ENCODE data around the gene IRF2BP1.

The IRF2BP1 gene, protein sequence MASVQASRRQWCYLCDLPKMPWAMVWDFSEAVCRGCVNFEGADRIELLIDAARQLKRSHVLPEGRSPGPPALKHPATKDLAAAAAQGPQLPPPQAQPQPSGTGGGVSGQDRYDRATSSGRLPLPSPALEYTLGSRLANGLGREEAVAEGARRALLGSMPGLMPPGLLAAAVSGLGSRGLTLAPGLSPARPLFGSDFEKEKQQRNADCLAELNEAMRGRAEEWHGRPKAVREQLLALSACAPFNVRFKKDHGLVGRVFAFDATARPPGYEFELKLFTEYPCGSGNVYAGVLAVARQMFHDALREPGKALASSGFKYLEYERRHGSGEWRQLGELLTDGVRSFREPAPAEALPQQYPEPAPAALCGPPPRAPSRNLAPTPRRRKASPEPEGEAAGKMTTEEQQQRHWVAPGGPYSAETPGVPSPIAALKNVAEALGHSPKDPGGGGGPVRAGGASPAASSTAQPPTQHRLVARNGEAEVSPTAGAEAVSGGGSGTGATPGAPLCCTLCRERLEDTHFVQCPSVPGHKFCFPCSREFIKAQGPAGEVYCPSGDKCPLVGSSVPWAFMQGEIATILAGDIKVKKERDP

DNA sequence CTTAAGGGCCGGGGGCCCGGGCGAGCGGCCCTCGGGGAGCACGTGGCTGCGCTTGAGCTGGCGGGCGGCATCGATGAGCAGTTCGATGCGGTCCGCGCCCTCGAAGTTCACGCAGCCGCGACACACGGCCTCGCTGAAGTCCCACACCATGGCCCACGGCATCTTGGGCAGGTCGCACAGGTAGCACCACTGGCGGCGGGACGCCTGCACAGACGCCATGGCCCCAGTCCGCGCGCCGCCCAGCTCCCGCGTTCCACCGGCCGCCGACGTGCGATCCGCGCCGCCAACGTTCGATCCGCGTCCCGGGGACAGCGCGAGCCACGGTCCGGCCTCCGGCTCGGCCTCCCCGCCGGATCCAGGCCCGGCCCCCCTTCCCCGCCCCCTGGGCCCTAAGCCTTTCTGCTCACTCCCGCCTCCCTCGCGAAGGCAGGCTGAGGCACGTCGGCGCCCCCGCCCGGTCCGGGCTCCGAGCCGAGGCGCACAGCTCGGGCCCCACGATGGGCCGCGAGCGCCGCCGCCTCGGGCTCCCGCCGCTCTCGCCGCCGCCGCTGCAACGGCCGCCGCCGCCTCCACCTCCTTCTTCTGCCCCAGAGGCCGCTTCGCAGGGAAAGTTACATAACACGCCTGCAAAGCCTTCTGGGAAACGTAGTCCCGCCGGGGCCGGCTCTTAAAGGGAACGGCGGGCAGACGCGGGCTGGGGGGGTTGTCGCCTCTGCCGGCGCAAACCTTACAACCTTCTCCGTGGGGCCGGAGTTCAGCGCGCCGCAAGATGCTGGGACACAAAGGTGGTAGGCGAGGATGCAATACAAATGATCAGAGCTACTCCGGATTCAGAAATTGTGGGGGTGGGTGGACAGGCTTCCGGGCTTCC lies at the start of gene IRF2BP1:
Gene IRF2BP1, minus strand, starts transcription at position 586 of the 871 bp plus-strand sequence. Its CDS starts 367 bp downstream, at position 219.
- DNase-seq (ENCODE audit: low read depth) = peak; percentile 47

DNA sequence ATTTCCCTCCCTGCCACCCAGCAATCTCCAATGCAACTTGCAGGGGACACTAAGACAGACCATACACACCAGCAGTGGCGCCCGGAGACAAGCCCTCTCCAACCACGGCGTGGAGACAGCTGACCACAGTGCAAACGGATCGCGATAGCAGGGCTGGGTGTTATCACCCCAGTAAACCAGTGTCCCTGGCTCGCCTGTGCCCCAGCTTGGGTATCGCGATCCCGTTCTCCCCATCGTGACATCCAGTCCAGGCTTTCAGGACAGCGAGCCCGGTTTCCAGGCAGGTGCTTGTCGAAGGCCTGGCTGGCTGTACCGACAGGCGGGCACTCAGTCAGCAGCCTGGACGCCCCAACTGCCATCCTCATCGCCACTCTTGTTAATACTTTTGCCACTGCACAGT lies 49.3 kb upstream of the IRF2BP1 start:
- no peak for DNase-seq (ENCODE audit: low read depth)

DNA sequence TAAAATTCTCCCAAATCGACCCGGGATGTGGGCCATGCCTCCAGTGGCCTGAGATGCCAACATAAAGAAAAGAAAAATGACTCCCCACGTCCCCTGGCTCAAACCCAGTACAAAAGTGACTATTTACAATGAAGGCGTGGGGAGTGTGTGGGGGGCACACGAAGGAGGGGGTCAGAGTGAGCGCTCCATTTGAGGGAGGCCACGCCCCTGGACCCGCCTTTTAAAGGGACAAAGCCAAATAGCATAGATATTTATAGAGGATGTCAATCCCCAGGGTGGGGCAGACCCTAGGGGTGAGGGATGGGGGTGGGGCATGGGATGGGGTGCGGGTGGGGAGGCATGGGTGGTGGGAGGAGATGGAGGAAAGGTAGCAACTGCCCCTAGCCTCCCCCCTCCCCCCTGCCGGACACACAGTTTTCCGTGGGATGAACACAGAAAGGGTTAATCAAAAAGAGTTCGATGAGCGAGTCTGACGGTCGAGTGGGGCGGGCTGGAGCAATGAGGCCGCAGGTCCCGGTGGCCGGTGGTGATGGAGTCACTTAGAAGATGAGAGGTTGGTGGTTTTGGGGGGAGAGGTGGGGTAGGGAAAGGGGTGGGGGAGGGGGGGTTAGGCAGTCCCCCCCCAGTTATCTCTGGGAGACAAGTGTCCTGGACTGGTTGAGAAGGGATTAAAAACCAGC lies 48.8 kb upstream of the IRF2BP1 start:
- no peak for DNase-seq (ENCODE audit: low read depth)

DNA sequence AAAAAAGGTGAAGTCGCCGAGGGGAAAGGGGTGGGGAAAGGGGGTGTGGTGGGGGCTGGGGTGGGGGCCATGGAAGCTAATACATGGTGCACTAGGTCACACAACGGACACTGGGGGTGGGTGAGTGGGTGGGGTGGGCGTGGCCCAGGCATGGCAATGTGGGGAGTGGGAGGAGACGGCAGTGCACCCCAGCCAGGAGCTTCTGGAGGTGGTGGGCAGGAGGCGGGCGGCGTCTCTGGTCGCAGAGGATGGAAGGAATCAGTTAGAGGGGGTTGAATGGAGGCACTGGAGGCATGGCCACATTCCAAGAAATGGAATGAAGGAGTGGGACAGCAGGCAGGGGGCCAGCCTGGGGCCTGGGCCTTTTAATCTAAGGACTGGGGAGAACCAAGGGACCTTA lies 47.8 kb upstream of the IRF2BP1 start:
- DNase-seq (ENCODE audit: low read depth) = no peak

DNA sequence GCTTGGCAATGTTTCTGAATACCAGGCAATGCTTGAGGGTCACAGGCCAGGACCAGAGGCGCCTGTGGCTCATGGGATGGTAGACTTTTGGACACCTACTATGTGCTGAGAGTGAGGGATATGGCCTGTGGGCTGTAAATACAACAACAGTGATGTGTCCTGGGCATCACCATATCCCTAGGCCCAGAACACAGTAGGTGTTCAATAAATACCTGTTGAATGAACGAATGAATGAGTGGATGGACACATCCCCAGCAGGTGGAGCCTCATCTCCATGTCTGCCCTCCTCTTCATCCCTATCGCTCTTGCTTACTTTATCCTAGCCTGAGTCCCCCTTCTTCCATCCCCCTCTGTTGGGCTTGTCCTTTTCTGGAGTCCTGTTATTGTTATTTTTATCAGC lies 45.1 kb upstream of the IRF2BP1 start:
- DNase-seq (ENCODE audit: low read depth) = no peak

DNA sequence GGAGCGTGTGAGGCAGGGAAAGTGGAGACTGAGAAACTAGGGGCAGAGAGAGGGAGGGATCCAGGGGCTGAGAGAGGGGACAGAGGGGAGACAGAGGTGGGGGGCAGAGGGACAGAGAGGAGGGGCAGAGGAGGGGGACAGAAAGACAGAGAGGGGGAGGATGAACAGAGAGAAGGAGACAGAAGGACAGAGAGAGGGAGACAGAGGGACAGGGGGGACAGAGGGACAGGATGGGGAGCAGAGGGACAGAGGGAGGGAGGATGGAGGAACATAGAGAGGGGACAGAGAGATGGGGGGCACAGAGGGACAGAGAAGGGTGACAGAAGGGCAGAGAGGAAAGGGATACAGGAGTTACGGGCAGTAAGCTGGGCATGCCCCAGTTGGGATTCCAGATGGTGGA lies 43.3 kb upstream of the IRF2BP1 start:
- no peak for DNase-seq (ENCODE audit: low read depth)

DNA sequence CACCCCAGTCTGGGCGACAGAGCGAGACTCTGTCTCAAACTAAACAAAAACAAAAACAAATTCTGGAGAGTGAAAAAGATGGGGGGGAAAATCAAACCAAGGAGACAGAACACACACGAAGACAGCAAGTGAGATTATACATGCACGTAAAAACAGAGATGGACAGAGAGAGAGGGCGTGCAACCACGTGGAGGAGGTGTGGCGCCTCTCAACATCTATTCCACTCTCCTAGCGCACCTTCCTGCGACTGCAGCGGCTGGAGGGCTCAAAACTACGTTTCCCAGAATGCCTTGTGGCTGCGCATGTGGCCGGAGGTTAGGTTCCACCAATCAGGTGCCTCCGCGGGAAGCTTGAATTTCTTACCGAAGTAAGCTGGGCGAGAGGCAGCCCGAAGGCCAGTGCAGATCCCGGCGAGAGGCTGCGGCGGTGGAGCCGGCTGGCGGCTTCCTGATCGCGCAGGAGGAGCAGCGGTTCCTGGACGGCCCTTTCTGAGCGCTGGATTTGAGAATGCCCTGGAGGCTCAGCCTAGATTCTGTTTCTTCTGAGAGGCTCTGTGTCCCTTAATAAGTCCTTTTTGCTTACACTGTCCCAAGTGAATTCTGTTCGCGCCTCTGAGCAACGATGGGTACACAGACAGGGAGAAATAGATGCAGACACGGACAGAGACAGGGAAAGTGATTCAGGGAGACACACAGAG lies 41.8 kb upstream of the IRF2BP1 start:
- DNase-seq (ENCODE audit: low read depth) = peak; percentile 38

DNA sequence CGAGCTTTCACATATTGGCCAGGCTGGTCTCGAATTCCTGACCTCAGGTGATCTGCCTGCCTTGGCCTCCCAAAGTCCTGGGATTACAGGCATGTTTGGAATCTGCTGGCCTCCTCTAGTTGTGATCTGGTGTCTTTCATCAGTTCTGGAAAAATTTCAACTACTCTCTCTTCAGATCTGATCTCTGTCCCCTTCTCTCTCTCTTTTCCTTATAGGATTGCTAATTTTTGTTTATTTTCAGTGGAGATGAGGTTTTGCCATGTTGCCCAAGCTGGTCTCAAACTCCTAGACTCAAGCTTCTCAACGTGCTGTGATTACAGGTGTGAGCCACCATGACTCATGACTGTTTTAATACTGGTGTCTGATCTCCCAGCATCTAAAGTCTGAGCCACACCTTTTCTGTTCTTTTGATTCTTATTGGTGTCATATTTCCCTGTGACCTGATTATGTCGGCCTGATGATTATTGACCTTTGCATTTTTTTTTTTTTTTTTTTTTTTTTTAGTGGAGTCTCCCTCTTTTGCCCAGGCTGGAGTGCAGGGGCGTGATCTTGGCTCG lies 39.0 kb upstream of the IRF2BP1 start:
- no peak for DNase-seq (ENCODE audit: low read depth)

DNA sequence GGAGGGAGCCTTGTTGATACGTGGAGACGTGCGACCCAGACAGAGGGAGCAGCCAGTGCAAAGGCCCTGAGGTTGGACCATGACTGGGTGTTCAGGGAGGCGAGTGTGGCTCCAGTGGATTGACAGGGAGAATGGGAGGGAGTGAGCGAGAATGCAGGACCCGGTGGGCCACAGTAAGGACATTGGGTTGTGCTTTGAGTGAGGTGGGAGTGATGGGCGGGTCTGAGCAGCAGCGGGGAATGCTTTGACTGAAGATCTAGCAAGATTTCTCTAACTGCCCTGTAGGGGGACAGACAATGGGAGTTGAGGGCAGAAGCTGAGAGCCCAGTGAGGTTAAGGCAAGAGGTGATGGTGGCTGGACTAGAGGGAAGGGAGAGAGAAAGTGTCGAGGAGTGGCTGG lies 36.3 kb upstream of the IRF2BP1 start:
- DNase-seq (ENCODE audit: low read depth) = no peak

DNA sequence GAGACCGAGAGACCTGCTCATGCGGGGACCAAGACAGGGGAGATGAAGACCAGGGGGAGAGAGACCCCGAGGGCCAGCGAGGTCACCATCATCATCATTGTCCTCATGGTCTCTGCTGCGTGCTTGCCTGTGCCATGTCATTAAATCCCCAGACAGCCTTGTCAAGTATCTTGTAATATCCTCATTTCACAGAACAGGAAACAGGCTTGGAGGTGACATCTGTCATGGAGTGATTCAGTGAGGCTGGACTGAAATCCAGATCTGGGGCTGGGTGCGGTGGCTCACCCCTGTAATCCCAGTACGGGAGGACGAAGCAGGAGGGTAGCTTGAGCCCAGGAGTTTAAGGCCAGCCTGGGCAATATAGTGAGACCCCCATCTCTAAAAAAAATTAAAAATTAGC lies 34.5 kb upstream of the IRF2BP1 start:
- no peak for DNase-seq (ENCODE audit: low read depth)

DNA sequence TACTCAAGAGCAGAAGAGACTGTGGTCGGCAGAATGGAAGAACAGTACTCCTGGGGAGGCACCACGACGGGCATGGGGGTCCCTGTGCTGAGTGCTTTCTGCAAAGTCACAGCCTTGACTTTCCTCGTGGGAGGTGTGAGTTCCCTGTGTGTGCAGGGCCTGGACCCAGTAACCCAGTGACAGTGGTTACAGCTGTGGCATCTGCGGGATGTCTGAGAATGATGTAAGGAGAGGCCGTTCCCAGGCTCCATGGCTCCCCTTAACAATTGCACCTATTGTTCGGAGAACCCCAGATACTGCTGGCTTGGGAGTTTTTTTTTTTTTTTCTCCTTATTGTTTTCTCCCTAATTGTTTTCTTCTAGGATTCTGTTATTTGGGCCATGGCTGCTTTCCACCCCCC lies 33.7 kb upstream of the IRF2BP1 start:
- DNase-seq (ENCODE audit: low read depth) = no peak

DNA sequence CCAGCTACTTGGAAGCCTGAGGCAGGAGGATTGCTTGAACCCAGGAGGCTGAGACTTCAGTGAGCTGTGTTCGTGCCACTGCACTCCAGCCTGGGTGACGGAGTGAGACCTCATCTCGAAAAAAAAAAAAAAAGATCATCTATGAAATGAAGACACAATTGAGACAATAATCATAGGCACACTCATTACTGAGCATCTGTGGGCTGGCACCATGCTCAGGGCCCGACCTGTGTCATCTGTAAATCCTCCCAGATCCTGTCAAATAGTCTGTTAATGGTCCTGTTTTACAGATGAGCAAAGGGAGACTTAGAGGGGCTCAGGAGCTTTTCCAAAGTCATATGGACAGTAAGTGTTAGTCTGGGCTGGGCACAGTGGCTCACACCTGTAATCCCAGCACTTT lies 32.8 kb upstream of the IRF2BP1 start:
- no peak for DNase-seq (ENCODE audit: low read depth)

DNA sequence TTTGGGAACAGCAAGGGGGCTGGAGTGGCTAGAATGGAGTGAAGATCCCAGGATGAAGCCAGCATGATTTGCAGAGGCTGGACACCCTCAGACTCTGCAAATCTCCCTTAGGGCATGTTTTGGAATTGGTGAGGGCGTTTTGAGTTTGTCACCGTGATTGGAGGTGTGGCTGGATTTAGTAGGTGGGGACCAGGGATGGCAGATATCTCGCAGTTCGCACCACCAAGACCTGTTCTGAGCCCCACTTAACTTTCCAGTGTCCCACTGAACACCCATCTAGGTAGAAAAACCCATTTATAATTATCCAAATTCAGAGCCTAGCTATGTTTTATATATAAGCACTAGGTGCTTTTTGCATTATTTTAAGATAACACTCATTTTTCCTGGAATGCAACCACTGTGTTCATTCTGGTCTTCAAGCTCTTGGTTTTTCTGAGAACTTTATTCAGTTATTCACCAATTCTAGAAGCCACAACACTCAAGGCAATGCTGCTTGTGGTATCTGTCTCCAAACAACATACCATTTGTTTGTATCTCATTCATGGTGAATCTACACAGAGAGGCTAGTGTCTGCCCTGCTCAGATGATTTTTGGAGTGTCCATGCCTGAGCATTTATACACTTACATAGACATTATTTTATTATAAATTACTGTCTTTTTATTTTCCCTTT lies 31.6 kb upstream of the IRF2BP1 start:
- DNase-seq (ENCODE audit: low read depth) = no peak

DNA sequence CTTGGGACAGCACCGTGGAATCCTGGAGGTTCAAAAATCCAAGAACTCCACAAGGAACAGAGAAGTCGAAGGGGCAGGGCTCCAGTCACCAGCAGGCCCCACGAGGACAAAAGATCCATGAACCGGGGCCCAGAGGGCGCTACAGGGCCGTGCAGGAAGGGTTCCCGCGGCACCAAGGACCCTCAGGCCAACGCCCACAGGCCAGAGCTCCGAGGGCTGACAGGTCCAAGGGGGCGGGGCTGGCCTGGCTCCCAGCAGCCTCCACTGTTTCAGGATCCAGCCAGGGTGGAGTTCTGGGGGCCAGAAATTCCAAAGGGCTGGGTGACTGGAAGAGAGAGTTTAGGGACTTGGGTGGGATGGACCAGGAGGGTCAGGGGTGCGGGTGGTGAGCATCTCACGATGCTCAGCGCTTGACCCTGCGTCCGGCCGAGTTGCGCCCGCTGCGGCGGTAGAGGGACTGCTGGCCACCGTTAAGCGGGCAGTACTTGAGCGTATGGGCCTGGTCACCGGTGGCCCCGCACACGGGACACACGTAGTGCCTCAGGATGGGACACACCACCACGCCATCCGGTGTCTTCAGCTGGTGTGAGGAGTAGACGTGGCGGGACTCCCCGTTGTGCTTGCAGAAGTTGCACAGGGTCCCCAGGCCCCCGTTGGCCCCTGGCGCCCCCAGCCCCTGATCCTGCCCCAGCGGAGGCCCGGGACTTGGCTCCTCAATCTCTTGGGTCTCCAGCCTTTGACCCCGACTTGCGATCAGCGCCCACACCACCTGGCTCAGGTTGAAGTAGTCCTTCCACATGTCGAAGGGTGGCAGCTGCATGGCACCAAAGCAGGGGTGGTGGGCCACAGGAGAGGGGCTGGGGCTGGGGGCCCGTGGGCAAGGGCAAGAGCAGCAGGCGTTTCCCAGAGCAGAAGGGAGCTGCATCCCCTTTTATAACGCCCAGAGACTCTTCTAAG lies 28.2 kb upstream of the IRF2BP1 start, which contains the start of gene NANOS2:
Gene NANOS2, minus strand, starts transcription at position 905 of the 957 bp plus-strand sequence. Its CDS starts 85 bp downstream, at position 820.
- DNase-seq (ENCODE audit: low read depth) = no peak

DNA sequence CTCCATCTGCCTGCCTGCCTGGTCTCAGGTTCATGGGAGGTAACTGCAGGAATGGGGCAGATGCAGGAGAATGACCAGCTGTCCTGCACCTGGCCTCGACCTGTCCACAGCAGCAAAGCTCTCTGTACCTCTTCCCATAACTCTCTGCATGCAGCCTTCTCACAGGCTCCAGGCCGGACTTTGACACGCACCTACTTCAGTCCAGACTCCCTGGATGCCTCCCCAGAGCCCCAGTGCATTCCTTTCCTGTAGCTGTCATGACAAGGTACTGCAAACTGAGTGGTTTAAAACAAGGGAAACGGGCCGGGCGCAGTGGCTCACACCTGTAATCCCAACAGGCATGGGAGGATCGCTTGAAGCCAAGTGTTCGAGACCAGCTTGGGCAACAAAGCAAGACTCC lies 25.4 kb upstream of the IRF2BP1 start:
- DNase-seq (ENCODE audit: low read depth) = no peak

DNA sequence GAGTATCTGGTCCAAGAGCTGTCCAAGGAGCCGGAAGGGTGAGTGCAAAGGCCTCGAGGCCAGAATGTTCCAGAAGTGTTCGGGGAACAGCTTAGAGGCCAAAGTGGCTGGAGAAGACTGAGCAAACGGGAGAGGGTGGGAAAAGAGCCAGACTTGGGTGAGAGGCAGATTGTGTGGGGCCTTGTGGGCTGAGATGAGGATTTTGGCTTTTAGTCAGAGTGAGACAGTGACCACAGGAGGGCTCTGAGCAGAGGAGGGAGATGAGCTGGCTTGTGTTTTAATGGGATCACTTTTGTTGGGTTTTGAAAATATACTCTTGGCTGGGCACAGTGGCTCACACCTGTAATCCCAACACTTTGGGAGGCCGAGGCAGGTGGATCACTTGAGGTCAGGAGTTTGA lies 23.0 kb upstream of the IRF2BP1 start:
- DNase-seq (ENCODE audit: low read depth) = no peak

DNA sequence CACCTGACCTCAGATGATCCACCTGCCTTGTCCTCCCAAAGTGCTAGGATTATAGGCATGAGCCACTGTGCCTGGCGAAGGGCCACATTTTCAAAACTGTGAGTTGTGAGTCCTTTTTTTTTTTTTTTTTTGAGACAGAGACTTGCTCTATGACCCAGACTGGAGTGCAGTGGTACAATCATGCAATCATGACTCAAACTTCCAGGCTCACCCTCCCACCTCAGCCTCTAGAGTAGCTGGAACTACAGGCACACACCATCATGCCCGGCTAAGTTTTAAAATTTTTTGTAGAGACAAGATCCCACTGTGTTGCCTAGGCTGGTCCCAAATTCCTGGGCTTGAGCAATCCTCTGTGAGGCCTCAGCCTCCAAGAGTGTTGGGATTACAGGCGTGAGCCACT lies 20.3 kb upstream of the IRF2BP1 start:
- no peak for DNase-seq (ENCODE audit: low read depth)

DNA sequence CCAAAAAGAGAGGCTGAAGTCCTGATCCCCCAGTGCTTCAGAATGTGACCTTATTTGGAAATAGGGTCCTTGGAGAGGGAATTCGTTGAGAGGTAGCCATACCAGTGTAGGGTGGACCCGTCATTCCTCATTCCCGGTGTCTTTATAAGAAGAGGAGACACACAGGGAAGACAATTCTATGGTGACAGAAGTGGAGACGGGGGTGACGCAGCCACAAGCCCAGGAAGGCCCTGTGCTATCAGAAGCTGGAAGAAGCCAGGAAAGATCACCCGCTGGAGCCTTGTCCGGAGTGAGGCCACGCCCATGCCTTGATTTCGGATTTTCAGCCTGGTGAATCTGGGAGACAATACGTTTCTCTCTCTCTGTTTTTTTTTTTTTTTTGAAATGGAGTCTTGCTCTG lies 19.1 kb upstream of the IRF2BP1 start:
- DNase-seq (ENCODE audit: low read depth) = no peak

All from non-pigmented ciliary epithelial cell (primary cell).